ENCODE data around the gene UGT1A1.
A peak's percentile ranks its signal among the peaks of the same experiment; 100 is the strongest.
"Not testable (repeated sequence)": the region's sequence is repeated elsewhere in the genome, so short reads cannot be mapped to it uniquely, and the experiment has no call there.

The UGT1A1 gene

DNA sequence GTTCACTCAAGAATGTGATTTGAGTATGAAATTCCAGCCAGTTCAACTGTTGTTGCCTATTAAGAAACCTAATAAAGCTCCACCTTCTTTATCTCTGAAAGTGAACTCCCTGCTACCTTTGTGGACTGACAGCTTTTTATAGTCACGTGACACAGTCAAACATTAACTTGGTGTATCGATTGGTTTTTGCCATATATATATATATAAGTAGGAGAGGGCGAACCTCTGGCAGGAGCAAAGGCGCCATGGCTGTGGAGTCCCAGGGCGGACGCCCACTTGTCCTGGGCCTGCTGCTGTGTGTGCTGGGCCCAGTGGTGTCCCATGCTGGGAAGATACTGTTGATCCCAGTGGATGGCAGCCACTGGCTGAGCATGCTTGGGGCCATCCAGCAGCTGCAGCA lies at the start of gene UGT1A1:
Gene UGT1A1 (plus strand): TSS at position 228 of the 400 bp plus-strand sequence. CDS start 18 bp downstream, at position 246.
- Mint-ChIP-seq H3K4me1 (no peaks in the 10 kb centered on the region), H3K27ac (no peak within 1 kb of the TSS), H3K36me3 (no peaks in the 10 kb centered on the region), H3K27me3 (peaks cover 24% of the 10 kb centered on the region), H3K4me3 (no peak within 1 kb of the TSS), H3K9me3 (no peaks in the 10 kb centered on the region)
- ATAC-seq, result no peak

- Mint-ChIP-seq H3K27me3 (peaks cover 39% of the 10 kb centered on the region), H3K9me3 (no peaks in the 10 kb centered on the region), H3K4me3 (no peak overlapping the region), H3K27ac (peak overlapping the region; percentile 12), H3K4me1 (peaks cover 8% of the 10 kb centered on the region), H3K36me3 (no peaks in the 10 kb centered on the region)
- peak; percentile 75 for ATAC-seq
Measured at GRCh38 chr2:233711312-233712008, 48.6 kb upstream of the UGT1A1 start.

DNA sequence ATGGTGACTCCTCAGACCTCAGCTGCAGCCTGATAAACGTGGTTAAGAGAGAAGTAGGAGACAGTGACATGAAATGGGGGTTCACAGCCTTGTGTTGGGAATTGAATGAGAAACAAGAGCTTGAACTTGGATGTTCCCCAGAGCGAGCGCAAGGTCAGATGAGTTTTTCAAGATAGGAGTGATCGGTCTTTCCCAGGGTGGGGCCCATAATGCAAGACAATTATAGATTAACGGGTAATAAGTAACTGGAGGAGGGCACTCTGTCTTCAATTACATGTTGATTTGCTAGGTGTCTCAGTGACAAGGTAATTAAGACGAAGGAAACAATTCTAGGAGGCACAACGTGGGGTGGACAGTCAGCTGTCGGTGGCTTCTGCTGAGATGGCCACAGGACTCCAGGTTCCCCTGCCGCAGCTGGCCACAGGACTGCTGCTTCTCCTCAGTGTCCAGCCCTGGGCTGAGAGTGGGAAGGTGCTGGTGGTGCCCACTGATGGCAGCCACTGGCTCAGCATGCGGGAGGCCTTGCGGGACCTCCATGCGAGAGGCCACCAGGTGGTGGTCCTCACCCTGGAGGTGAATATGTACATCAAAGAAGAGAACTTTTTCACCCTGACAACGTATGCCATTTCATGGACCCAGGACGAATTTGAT lies 47.3 kb upstream of the UGT1A1 start, which contains the start of gene UGT1A5:
Gene UGT1A5 (plus strand): TSS at position 297 of the 651 bp plus-strand sequence. CDS start 85 bp downstream, at position 382.
- Mint-ChIP-seq H3K9me3 (no peaks in the 10 kb centered on the region), H3K4me3 (no peak within 1 kb of the TSS), H3K4me1 (peaks cover 8% of the 10 kb centered on the region), H3K27ac (no peak within 1 kb of the TSS), H3K36me3 (no peaks in the 10 kb centered on the region), H3K27me3 (peaks cover 35% of the 10 kb centered on the region)
- ATAC-seq, result no peak

GRCh38 chr2:233713262-233713615 lies 46.8 kb upstream of the UGT1A1 start:
- no peak for ATAC-seq
- no peaks in the 10 kb centered on the region for H3K36me3 Mint-ChIP-seq
- H3K4me3 Mint-ChIP-seq, result no peak overlapping the region
- H3K9me3 Mint-ChIP-seq, result no peaks in the 10 kb centered on the region
- peaks cover 8% of the 10 kb centered on the region for H3K4me1 Mint-ChIP-seq
- no peak overlapping the region for H3K27ac Mint-ChIP-seq
- H3K27me3 Mint-ChIP-seq, result peaks cover 34% of the 10 kb centered on the region

- Mint-ChIP-seq H3K27me3 (peaks cover 35% of the 10 kb centered on the region), H3K27ac (no peak overlapping the region), H3K4me1 (peaks cover 8% of the 10 kb centered on the region), H3K36me3 (no peaks in the 10 kb centered on the region), H3K9me3 (no peaks in the 10 kb centered on the region), H3K4me3 (no peak overlapping the region)
- no peak for ATAC-seq
Measured at GRCh38 chr2:233714121-233714520, 45.9 kb upstream of the UGT1A1 start.

- H3K27ac Mint-ChIP-seq, result no peak within 1 kb of the TSS
- peaks cover 41% of the 10 kb centered on the region for H3K27me3 Mint-ChIP-seq
- H3K36me3 Mint-ChIP-seq, result no peaks in the 10 kb centered on the region
- ATAC-seq, result no peak
- H3K4me3 Mint-ChIP-seq, result no peak within 1 kb of the TSS
- H3K4me1 Mint-ChIP-seq, result no peaks in the 10 kb centered on the region
- no peaks in the 10 kb centered on the region for H3K9me3 Mint-ChIP-seq
Measured at GRCh38 chr2:233718552-233718951, 41.5 kb upstream of the UGT1A1 start, which contains the start of gene UGT1A4. Gene UGT1A4, plus strand, starts transcription at chr2:233718736. Its CDS starts 85 bp downstream, at chr2:233718821.

DNA sequence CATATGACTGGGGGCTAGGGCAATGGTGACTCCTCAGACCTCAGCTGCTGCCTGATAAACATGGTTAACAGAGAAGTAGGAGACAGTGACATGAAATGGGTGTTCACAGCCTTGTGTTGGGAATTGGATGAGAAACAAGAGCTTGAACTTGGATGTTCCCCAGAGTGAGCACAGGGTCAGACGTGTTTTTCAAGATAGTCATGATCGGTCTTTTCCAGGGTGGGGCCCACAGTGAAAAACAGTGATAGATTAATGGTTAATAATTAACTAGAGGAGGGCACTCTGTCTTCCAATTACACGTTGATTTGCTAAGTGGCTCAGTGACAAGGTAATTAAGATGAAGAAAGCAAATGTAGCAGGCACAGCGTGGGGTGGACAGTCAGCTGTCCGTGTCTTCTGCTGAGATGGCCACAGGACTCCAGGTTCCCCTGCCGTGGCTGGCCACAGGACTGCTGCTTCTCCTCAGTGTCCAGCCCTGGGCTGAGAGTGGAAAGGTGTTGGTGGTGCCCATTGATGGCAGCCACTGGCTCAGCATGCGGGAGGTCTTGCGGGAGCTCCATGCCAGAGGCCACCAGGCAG lies 31.3 kb upstream of the UGT1A1 start, which contains the start of gene UGT1A3:
Gene UGT1A3 (plus strand): TSS at position 320 of the 579 bp plus-strand sequence. CDS start 85 bp downstream, at position 405.
- H3K36me3 Mint-ChIP-seq, result no peaks in the 10 kb centered on the region
- ATAC-seq, result no peak
- H3K27me3 Mint-ChIP-seq, result peaks cover 46% of the 10 kb centered on the region
- H3K9me3 Mint-ChIP-seq, result no peaks in the 10 kb centered on the region
- H3K4me3 Mint-ChIP-seq, result no peak within 1 kb of the TSS
- H3K4me1 Mint-ChIP-seq, result peaks cover 8% of the 10 kb centered on the region
- no peak within 1 kb of the TSS for H3K27ac Mint-ChIP-seq

GRCh38 chr2:233736868-233737653 lies 23.0 kb upstream of the UGT1A1 start:
- H3K4me1 Mint-ChIP-seq, H3K36me3 Mint-ChIP-seq, H3K27ac Mint-ChIP-seq, H3K4me3 Mint-ChIP-seq, H3K9me3 Mint-ChIP-seq, ATAC-seq: not testable (repeated sequence)
- peaks cover 48% of the 10 kb centered on the region for H3K27me3 Mint-ChIP-seq

DNA sequence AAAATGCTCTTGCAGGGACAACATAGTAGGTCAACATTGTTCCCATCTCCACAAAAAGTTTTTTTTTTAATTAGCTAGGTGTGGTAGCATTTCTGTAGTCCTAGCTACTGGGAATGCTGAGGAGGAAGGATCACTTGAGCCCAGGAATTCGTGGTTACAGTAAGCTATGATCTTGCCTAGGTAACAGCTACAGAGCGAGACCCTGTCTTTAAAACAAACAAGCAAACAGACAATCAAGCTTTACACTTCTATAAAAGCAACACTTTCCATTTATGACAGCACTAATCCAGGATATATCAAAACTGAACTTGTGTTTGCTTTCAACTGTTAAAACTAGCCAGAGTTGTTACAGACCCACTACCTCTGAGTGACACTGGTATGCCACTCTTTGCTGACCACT lies 19.2 kb upstream of the UGT1A1 start:
- H3K4me1 Mint-ChIP-seq, result no peaks in the 10 kb centered on the region
- H3K36me3 Mint-ChIP-seq, result no peaks in the 10 kb centered on the region
- ATAC-seq, result no peak
- no peak overlapping the region for H3K4me3 Mint-ChIP-seq
- H3K27me3 Mint-ChIP-seq, result peaks cover 42% of the 10 kb centered on the region
- H3K27ac Mint-ChIP-seq, result no peak overlapping the region
- no peaks in the 10 kb centered on the region for H3K9me3 Mint-ChIP-seq

GRCh38 chr2:233743464-233744259 lies 16.4 kb upstream of the UGT1A1 start:
- Mint-ChIP-seq H3K27ac (no peak overlapping the region), H3K4me3 (no peak overlapping the region), H3K27me3 (peaks cover 50% of the 10 kb centered on the region), H3K9me3 (no peaks in the 10 kb centered on the region), H3K36me3 (no peaks in the 10 kb centered on the region), H3K4me1 (no peaks in the 10 kb centered on the region)
- no peak for ATAC-seq

GRCh38 chr2:233745073-233745755 lies 14.9 kb upstream of the UGT1A1 start:
- ATAC-seq, result no peak
- Mint-ChIP-seq H3K9me3 (peaks cover 7% of the 10 kb centered on the region), H3K27me3 (peaks cover 35% of the 10 kb centered on the region), H3K4me3 (no peak overlapping the region), H3K36me3 (no peaks in the 10 kb centered on the region), H3K4me1 (no peaks in the 10 kb centered on the region), H3K27ac (no peak overlapping the region)

- H3K9me3 Mint-ChIP-seq, H3K36me3 Mint-ChIP-seq, H3K4me1 Mint-ChIP-seq, ATAC-seq, H3K4me3 Mint-ChIP-seq, H3K27ac Mint-ChIP-seq: not testable (repeated sequence)
- H3K27me3 Mint-ChIP-seq, result peaks cover 31% of the 10 kb centered on the region
Measured at GRCh38 chr2:233745838-233746237, 14.2 kb upstream of the UGT1A1 start.

- H3K4me3 Mint-ChIP-seq, result no peak overlapping the region
- H3K9me3 Mint-ChIP-seq, result peaks cover 12% of the 10 kb centered on the region
- no peaks in the 10 kb centered on the region for H3K36me3 Mint-ChIP-seq
- H3K27ac Mint-ChIP-seq, result no peak overlapping the region
- peaks cover 31% of the 10 kb centered on the region for H3K27me3 Mint-ChIP-seq
- no peak for ATAC-seq
- no peaks in the 10 kb centered on the region for H3K4me1 Mint-ChIP-seq
Measured at GRCh38 chr2:233746475-233747282, 13.4 kb upstream of the UGT1A1 start.

Data from stimulated activated memory B cell treated with anti-CD40 and anti-IgM and Interleukin-4, amounts not matched to agents 10 μg/mL and 1 μg/mL and 100 μg/mL, for 72 hours (primary cell).